T-helper 17 cell (primary cell): ENCODE measurements around the gene PDE1A. TPM values are rescaled to one million over a fixed set of nuclear protein-coding genes. Genes with fewer than 3 reads are reported as not detected.
"Not testable (repeated sequence)": the region's sequence is repeated elsewhere in the genome, so short reads cannot be mapped to it uniquely, and the experiment has no call there.

Source experiments
- ATAC-seq: fragments of 150-1000 bp; cut with Tn5 transposase; 2 replicates; pipeline ENCODE4 v1.10.0; 2021; ENCODE audit warnings: mild to moderate bottlenecking, moderate library complexity
- DNase-seq, 3 donors: peaks; one replicate each; pipeline versions ENCODE4 v3.0.0 to v3.0.0-alpha.2; 2020 to 2021
- H3K9me3 ChIP-seq: one replicate; pipeline ENCODE4 v1.7.0; 2013; ENCODE audit warnings: low read length, mild to moderate bottlenecking; ENCODE audit not compliant: control insufficient read depth, poor library complexity, severe bottlenecking
- H3K27ac Mint-ChIP-seq: one replicate; pipeline ENCODE4 v1.8.0; 2022; ENCODE audit warnings: mild to moderate bottlenecking, moderate library complexity, mixed read lengths
- H3K27me3 Mint-ChIP-seq: one replicate; pipeline ENCODE4 v1.8.0; 2022; ENCODE audit warnings: mixed read lengths
- H3K36me3 Mint-ChIP-seq: one replicate; pipeline ENCODE4 v1.8.0; 2022; ENCODE audit warnings: low read depth, mixed read lengths
- H3K4me1 Mint-ChIP-seq: one replicate; pipeline ENCODE4 v1.8.0; 2022; ENCODE audit warnings: mild to moderate bottlenecking, mixed read lengths
- H3K4me3 Mint-ChIP-seq: one replicate; pipeline ENCODE4 v1.8.0; 2022; ENCODE audit warnings: mild to moderate bottlenecking, moderate library complexity, mixed read lengths
- total RNA-seq, 4 donors: library from RNA in 2 of 4; stranded (reverse) in 2 of 4; gene quantifications; one replicate each; pipeline ENCODE4 v1.2.3 and lab custom pipeline; 2022 to 2026

The PDE1A gene
- total RNA-seq, 2 donors from 2014 or later, result not detected

- H3K36me3 Mint-ChIP-seq, H3K4me1 Mint-ChIP-seq, H3K27me3 Mint-ChIP-seq, H3K9me3 ChIP-seq, DNase-seq, H3K4me3 Mint-ChIP-seq, ATAC-seq, H3K27ac Mint-ChIP-seq: not testable (repeated sequence)
These were observed 150.2 kb downstream of the PDE1A start for GRCh38 chr2:182276662-182277061.

- Mint-ChIP-seq H3K4me1 (no peaks in the 10 kb centered on the region), H3K27ac (no peak overlapping the region), H3K4me3 (no peak overlapping the region), H3K36me3 (no peaks in the 10 kb centered on the region), H3K27me3 (peaks cover 9% of the 10 kb centered on the region)
- ATAC-seq, result no peak
- no peak for DNase-seq
- no peaks in the 10 kb centered on the region for H3K9me3 ChIP-seq
These were observed 158.9 kb downstream of the PDE1A start for GRCh38 chr2:182267971-182268370.

GRCh38 chr2:182266909-182267308 is 159.9 kb downstream of the PDE1A start:
- ATAC-seq (no peak), DNase-seq (no peak)
- Mint-ChIP-seq H3K4me3 (no peak overlapping the region), H3K27me3 (peaks cover 9% of the 10 kb centered on the region), H3K4me1 (no peaks in the 10 kb centered on the region), H3K27ac (no peak overlapping the region), H3K36me3 (no peaks in the 10 kb centered on the region)
- H3K9me3 ChIP-seq, result no peaks in the 10 kb centered on the region

GRCh38 chr2:182265718-182266117 is 161.1 kb downstream of the PDE1A start:
- Mint-ChIP-seq H3K36me3 (no peaks in the 10 kb centered on the region), H3K27me3 (peaks cover 9% of the 10 kb centered on the region), H3K27ac (no peak overlapping the region), H3K4me1 (no peaks in the 10 kb centered on the region), H3K4me3 (no peak overlapping the region)
- no peak for DNase-seq
- H3K9me3 ChIP-seq, result no peaks in the 10 kb centered on the region
- no peak for ATAC-seq

- H3K9me3 ChIP-seq, result no peaks in the 10 kb centered on the region
- H3K4me1 Mint-ChIP-seq, result no peaks in the 10 kb centered on the region
- H3K27ac Mint-ChIP-seq, result no peak overlapping the region
- H3K27me3 Mint-ChIP-seq, result peaks cover 9% of the 10 kb centered on the region
- ATAC-seq (no peak), DNase-seq (no peak)
- H3K36me3 Mint-ChIP-seq, result no peaks in the 10 kb centered on the region
- no peak overlapping the region for H3K4me3 Mint-ChIP-seq
These were observed 164.9 kb downstream of the PDE1A start for GRCh38 chr2:182261860-182262387.

- no peaks in the 10 kb centered on the region for H3K9me3 ChIP-seq
- H3K36me3 Mint-ChIP-seq, result no peaks in the 10 kb centered on the region
- DNase-seq (no peak), ATAC-seq (no peak)
- H3K4me3 Mint-ChIP-seq, result no peak overlapping the region
- peaks cover 9% of the 10 kb centered on the region for H3K27me3 Mint-ChIP-seq
- no peak overlapping the region for H3K27ac Mint-ChIP-seq
- H3K4me1 Mint-ChIP-seq, result no peaks in the 10 kb centered on the region
These were observed 167.1 kb downstream of the PDE1A start for GRCh38 chr2:182259629-182260150.

GRCh38 chr2:182252534-182252933 is 174.3 kb downstream of the PDE1A start:
- H3K4me1 Mint-ChIP-seq, result no peaks in the 10 kb centered on the region
- DNase-seq (no peak), ATAC-seq (no peak)

GRCh38 chr2:182248898-182249297 is 177.9 kb downstream of the PDE1A start:
- no peaks in the 10 kb centered on the region for H3K9me3 ChIP-seq
- H3K27me3 Mint-ChIP-seq, result no peaks in the 10 kb centered on the region
- H3K4me3 Mint-ChIP-seq, result no peak overlapping the region
- ATAC-seq, result no peak
- DNase-seq, result no peak
- no peak overlapping the region for H3K27ac Mint-ChIP-seq
- H3K4me1 Mint-ChIP-seq, result no peaks in the 10 kb centered on the region
- no peaks in the 10 kb centered on the region for H3K36me3 Mint-ChIP-seq

More at GRCh38 chr2:182252534-182252933, 174.3 kb downstream of the PDE1A start:
- no peaks in the 10 kb centered on the region for H3K27me3 Mint-ChIP-seq
- H3K36me3 Mint-ChIP-seq, result no peaks in the 10 kb centered on the region
- no peaks in the 10 kb centered on the region for H3K9me3 ChIP-seq
- no peak overlapping the region for H3K4me3 Mint-ChIP-seq
- no peak overlapping the region for H3K27ac Mint-ChIP-seq

GRCh38 chr2:182248362-182248761 is 178.5 kb downstream of the PDE1A start:
- Mint-ChIP-seq H3K36me3 (no peaks in the 10 kb centered on the region), H3K4me3 (no peak overlapping the region), H3K4me1 (no peaks in the 10 kb centered on the region), H3K27me3 (no peaks in the 10 kb centered on the region), H3K27ac (no peak overlapping the region)
- ATAC-seq (no peak), DNase-seq (no peak)
- no peaks in the 10 kb centered on the region for H3K9me3 ChIP-seq

GRCh38 chr2:182247831-182248230 is 179.0 kb downstream of the PDE1A start:
- Mint-ChIP-seq H3K27me3 (no peaks in the 10 kb centered on the region), H3K27ac (no peak overlapping the region), H3K4me1 (no peaks in the 10 kb centered on the region), H3K36me3 (no peaks in the 10 kb centered on the region), H3K4me3 (no peak overlapping the region)
- DNase-seq (no peak), ATAC-seq (no peak)
- H3K9me3 ChIP-seq, result no peaks in the 10 kb centered on the region

- Mint-ChIP-seq H3K27me3 (no peaks in the 10 kb centered on the region), H3K36me3 (no peaks in the 10 kb centered on the region), H3K27ac (no peak overlapping the region), H3K4me3 (no peak overlapping the region), H3K4me1 (no peaks in the 10 kb centered on the region)
- ATAC-seq, result no peak
- no peaks in the 10 kb centered on the region for H3K9me3 ChIP-seq
- no peak for DNase-seq
These were observed 180.9 kb downstream of the PDE1A start for GRCh38 chr2:182245963-182246362.

GRCh38 chr2:182242609-182243008 is 184.2 kb downstream of the PDE1A start:
- ATAC-seq (no peak), DNase-seq (no peak)
- Mint-ChIP-seq H3K27me3 (no peaks in the 10 kb centered on the region), H3K4me3 (no peak overlapping the region), H3K27ac (no peak overlapping the region), H3K36me3 (no peaks in the 10 kb centered on the region), H3K4me1 (peaks cover 2% of the 10 kb centered on the region)
- H3K9me3 ChIP-seq, result no peaks in the 10 kb centered on the region

- H3K36me3 Mint-ChIP-seq, result no peaks in the 10 kb centered on the region
- H3K4me1 Mint-ChIP-seq, result peaks cover 2% of the 10 kb centered on the region
- no peak for DNase-seq
- no peak overlapping the region for H3K4me3 Mint-ChIP-seq
- H3K27me3 Mint-ChIP-seq, result no peaks in the 10 kb centered on the region
- ATAC-seq, result no peak
- no peaks in the 10 kb centered on the region for H3K9me3 ChIP-seq
- H3K27ac Mint-ChIP-seq, result no peak overlapping the region
These were observed 184.9 kb downstream of the PDE1A start for GRCh38 chr2:182241936-182242335.

GRCh38 chr2:182240862-182241371 is 185.9 kb downstream of the PDE1A start:
- H3K27ac Mint-ChIP-seq, result no peak overlapping the region
- H3K36me3 Mint-ChIP-seq, result no peaks in the 10 kb centered on the region
- no peaks in the 10 kb centered on the region for H3K9me3 ChIP-seq
- H3K4me1 Mint-ChIP-seq, result peaks cover 2% of the 10 kb centered on the region
- no peak for ATAC-seq
- H3K4me3 Mint-ChIP-seq, result no peak overlapping the region
- no peak for DNase-seq
- H3K27me3 Mint-ChIP-seq, result no peaks in the 10 kb centered on the region
